Liver (tissue), 9 donors: ENCODE results near the gene FAM181B. TPM values are rescaled to one million over a fixed set of nuclear protein-coding genes. Genes with fewer than 3 reads are reported as not detected.

ENCODE experiments used
- DNase-seq: peaks from one replicate; pipeline ENCODE4 v3.0.0-alpha.2; 2017; ENCODE audit warnings: low spot score
- H3K27ac ChIP-seq, 2 donors: one replicate each; pipeline ENCODE4 v1.7.0; 2013; ENCODE audit warnings: inconsistent platforms in 2 of 2, low read length in 2 of 2, control low read depth in 1 of 2, low read depth in 1 of 2, mild to moderate bottlenecking in 1 of 2
- H3K27me3 ChIP-seq, 4 donors: one replicate each; pipeline versions ENCODE4 v1.6.1 to v1.7.0; 2013; ENCODE audit warnings: low read length in 3 of 4, inconsistent platforms in 1 of 4, mild to moderate bottlenecking in 1 of 4, moderate library complexity in 1 of 4; ENCODE audit not compliant: control insufficient read depth in 4 of 4, insufficient read depth in 4 of 4
- H3K36me3 ChIP-seq, 4 donors: one replicate each; pipeline versions ENCODE4 v1.6.1 to v1.7.0; 2013; ENCODE audit warnings: low read length in 3 of 4, mild to moderate bottlenecking in 3 of 4, low read depth in 1 of 4, moderate library complexity in 1 of 4; ENCODE audit not compliant: control insufficient read depth in 4 of 4, insufficient read depth in 3 of 4
- H3K4me1 ChIP-seq, 4 donors: one replicate each; pipeline versions ENCODE4 v1.6.1 to v1.7.0; 2013; ENCODE audit warnings: low read length in 3 of 4, mild to moderate bottlenecking in 3 of 4, moderate library complexity in 1 of 4; ENCODE audit not compliant: control insufficient read depth in 4 of 4, insufficient read depth in 4 of 4
- H3K4me3 ChIP-seq, 3 donors: one replicate each; pipeline versions ENCODE4 v1.6.1 to v1.7.0; 2013; ENCODE audit warnings: low read length in 3 of 3, control low read depth in 1 of 3, low read depth in 1 of 3, mild to moderate bottlenecking in 1 of 3
- H3K9ac ChIP-seq, 2 donors: one replicate each; pipeline ENCODE4 v1.7.0; 2013; ENCODE audit warnings: low read length in 2 of 2, mild to moderate bottlenecking in 2 of 2, moderate library complexity in 2 of 2, control low read depth in 1 of 2, low read depth in 1 of 2
- H3K9me3 ChIP-seq, 4 donors: one replicate each; pipeline versions ENCODE4 v1.6.1 to v1.7.0; 2013; ENCODE audit warnings: low read length in 3 of 4; ENCODE audit not compliant: control insufficient read depth in 4 of 4
- EGR1 ChIP-seq, 2 donors: IDR thresholded peaks; 2 replicates each; pipeline ENCODE4 v1.6.1; 2016 to 2018; ENCODE audit warnings: antibody characterized with exemption in 2 of 2, low read depth in 2 of 2
- FOXA1 ChIP-seq: IDR thresholded peaks from 2 replicates; pipeline ENCODE4 v1.6.1; 2016; ENCODE audit warnings: antibody characterized with exemption
- FOXA2 ChIP-seq: IDR thresholded peaks from 2 replicates; pipeline ENCODE4 v1.6.1; 2016; ENCODE audit warnings: antibody characterized with exemption
- GABPA ChIP-seq, 2 donors: IDR thresholded peaks in 1 of 2; conservative IDR thresholded peaks in 1 of 2; 2 replicates each; pipeline ENCODE4 v1.6.1; 2016; ENCODE audit warnings: antibody characterized with exemption in 2 of 2, mild to moderate bottlenecking in 1 of 2, moderate library complexity in 1 of 2
- HNF4A ChIP-seq, 2 donors: conservative IDR thresholded peaks; 2 replicates each; pipeline ENCODE4 v1.6.1; 2016; ENCODE audit warnings: antibody characterized with exemption in 2 of 2, mild to moderate bottlenecking in 2 of 2
- HNF4G ChIP-seq: IDR thresholded peaks from 2 replicates; pipeline ENCODE4 v1.6.1; 2016; ENCODE audit warnings: antibody characterized with exemption
- JUND ChIP-seq, 2 donors: IDR thresholded peaks; 2 replicates each; pipeline ENCODE4 v1.6.1; 2016; ENCODE audit warnings: antibody characterized with exemption in 2 of 2
- NR2F2 ChIP-seq: IDR thresholded peaks from 2 replicates; pipeline ENCODE4 v1.6.1; 2016; ENCODE audit warnings: antibody characterized with exemption
- RAD21 ChIP-seq, 2 donors: IDR thresholded peaks; 2 replicates each; pipeline ENCODE4 v1.6.1; 2016; ENCODE audit warnings: antibody characterized with exemption in 2 of 2, mild to moderate bottlenecking in 2 of 2
- RXRA ChIP-seq, 2 donors: IDR thresholded peaks; 2 replicates each; pipeline ENCODE4 v1.6.1; 2017 to 2018; ENCODE audit warnings: antibody characterized with exemption in 2 of 2, mild to moderate bottlenecking in 1 of 2
- SP1 ChIP-seq: IDR thresholded peaks from 2 replicates; pipeline ENCODE4 v1.6.1; 2018; ENCODE audit warnings: antibody characterized with exemption, mild to moderate bottlenecking
- TAF1 ChIP-seq: conservative IDR thresholded peaks from 2 replicates; pipeline ENCODE4 v1.6.1; 2016; ENCODE audit warnings: antibody characterized with exemption, mild to moderate bottlenecking
- YY1 ChIP-seq: IDR thresholded peaks from 2 replicates; pipeline ENCODE4 v1.6.1; 2016; ENCODE audit warnings: antibody characterized with exemption, mild to moderate bottlenecking
- WGBS: extraction: QIAGEN DNeasy Blood & Tissue Kit; methylation state at CpG from one replicate; pipeline ENCODE4 v1.1.7; 2013; 5-methylcytosine and 5-hydroxymethylcytosine counted together
- polyA plus RNA-seq, 2 donors: library from polyadenylated mRNA; stranded (reverse) in 1 of 2; unstranded in 1 of 2; fragments of 200-250 nt in 1 of 2; fragments of >200 nt in 1 of 2; fragmentation: Nextera tagmentation in 1 of 2; extraction: Ambion mirVana in 1 of 2; gene quantifications; one replicate each; pipeline versions ENCODE4 v1.2.1 to v1.2.3, GENCODE V29; 2013 to 2015
- total RNA-seq, 2 donors: library from RNA; depleted of rRNA; stranded (reverse); fragments of >200 nt; gene quantifications; one replicate each; pipeline ENCODE4 v1.2.3, GENCODE V29; 2014
- TF ChIP-seq, protein P1 (sequence below): fragments of 150-350 bp; IDR thresholded peaks from 2 replicates; pipeline ENCODE4 v1.5.1; 2017; ENCODE audit warnings: improper control_type of control experiment, low read depth, low read length; ENCODE audit not compliant: missing input control
- TF ChIP-seq, protein P2 (sequence below): IDR thresholded peaks from 2 replicates; pipeline ENCODE4 v1.6.1; 2016; ENCODE audit warnings: antibody characterized with exemption
- TF ChIP-seq, protein P3 (sequence below): IDR thresholded peaks from 2 replicates; pipeline ENCODE4 v1.6.1; 2016; ENCODE audit warnings: antibody characterized with exemption, mild to moderate bottlenecking
- TF ChIP-seq, protein P4 (sequence below): IDR thresholded peaks from 2 replicates; pipeline ENCODE4 v1.6.1; 2016; ENCODE audit warnings: antibody characterized with exemption
- TF ChIP-seq, protein P5 (sequence below): IDR thresholded peaks from 2 replicates; pipeline ENCODE4 v1.6.1; 2016; ENCODE audit warnings: antibody characterized with exemption
- donor health status: healthy.
- donor health status: healthy.
- donor health status: healthy.
- donor health status: healthy.
- donor health status: healthy.

FAM181B gene
- total and polyA plus RNA-seq, 4 donors = under 0.01 to 0.03 TPM; not detected in 2

DNA sequence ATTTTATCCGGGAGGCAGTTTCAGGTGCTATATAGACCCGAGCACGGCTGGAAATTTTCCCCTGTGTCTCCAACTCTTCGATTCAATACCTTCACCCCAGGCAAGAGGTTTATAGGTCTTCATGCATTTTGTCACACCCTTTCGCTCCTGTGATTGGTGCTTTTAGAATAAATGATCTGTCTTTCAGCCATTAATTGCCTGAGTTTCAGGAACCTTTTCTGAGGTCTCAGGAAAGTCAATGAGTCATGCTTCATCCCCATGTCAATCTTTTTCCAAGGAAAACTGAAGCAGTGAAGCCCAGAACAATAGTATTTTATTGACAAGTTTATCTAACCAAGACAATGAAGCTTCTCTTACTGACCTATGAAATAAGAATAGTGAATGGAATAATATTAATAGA, 29.9 kb downstream of the FAM181B start:
- no peak overlapping the region for H3K9ac ChIP-seq
- no peak overlapping the region for H3K4me3 ChIP-seq
- no peak for TF ChIP-seq FOXA2
- TF ChIP-seq, protein P1, sequence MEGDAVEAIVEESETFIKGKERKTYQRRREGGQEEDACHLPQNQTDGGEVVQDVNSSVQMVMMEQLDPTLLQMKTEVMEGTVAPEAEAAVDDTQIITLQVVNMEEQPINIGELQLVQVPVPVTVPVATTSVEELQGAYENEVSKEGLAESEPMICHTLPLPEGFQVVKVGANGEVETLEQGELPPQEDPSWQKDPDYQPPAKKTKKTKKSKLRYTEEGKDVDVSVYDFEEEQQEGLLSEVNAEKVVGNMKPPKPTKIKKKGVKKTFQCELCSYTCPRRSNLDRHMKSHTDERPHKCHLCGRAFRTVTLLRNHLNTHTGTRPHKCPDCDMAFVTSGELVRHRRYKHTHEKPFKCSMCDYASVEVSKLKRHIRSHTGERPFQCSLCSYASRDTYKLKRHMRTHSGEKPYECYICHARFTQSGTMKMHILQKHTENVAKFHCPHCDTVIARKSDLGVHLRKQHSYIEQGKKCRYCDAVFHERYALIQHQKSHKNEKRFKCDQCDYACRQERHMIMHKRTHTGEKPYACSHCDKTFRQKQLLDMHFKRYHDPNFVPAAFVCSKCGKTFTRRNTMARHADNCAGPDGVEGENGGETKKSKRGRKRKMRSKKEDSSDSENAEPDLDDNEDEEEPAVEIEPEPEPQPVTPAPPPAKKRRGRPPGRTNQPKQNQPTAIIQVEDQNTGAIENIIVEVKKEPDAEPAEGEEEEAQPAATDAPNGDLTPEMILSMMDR = no peak
- TF ChIP-seq, protein P2, sequence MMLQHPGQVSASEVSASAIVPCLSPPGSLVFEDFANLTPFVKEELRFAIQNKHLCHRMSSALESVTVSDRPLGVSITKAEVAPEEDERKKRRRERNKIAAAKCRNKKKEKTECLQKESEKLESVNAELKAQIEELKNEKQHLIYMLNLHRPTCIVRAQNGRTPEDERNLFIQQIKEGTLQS = no peak
- no peak for TF ChIP-seq EGR1 (IDR thresholded peaks at IDR 0.05; ENCODE audit: low read depth in 2 of 2)
- no peak for TF ChIP-seq SP1
- no peak for TF ChIP-seq GABPA (IDR thresholded peaks at IDR 0.05 in 1 of 2, conservative IDR thresholded peaks at IDR 0.05 in 1 of 2)
- TF ChIP-seq, protein P3, sequence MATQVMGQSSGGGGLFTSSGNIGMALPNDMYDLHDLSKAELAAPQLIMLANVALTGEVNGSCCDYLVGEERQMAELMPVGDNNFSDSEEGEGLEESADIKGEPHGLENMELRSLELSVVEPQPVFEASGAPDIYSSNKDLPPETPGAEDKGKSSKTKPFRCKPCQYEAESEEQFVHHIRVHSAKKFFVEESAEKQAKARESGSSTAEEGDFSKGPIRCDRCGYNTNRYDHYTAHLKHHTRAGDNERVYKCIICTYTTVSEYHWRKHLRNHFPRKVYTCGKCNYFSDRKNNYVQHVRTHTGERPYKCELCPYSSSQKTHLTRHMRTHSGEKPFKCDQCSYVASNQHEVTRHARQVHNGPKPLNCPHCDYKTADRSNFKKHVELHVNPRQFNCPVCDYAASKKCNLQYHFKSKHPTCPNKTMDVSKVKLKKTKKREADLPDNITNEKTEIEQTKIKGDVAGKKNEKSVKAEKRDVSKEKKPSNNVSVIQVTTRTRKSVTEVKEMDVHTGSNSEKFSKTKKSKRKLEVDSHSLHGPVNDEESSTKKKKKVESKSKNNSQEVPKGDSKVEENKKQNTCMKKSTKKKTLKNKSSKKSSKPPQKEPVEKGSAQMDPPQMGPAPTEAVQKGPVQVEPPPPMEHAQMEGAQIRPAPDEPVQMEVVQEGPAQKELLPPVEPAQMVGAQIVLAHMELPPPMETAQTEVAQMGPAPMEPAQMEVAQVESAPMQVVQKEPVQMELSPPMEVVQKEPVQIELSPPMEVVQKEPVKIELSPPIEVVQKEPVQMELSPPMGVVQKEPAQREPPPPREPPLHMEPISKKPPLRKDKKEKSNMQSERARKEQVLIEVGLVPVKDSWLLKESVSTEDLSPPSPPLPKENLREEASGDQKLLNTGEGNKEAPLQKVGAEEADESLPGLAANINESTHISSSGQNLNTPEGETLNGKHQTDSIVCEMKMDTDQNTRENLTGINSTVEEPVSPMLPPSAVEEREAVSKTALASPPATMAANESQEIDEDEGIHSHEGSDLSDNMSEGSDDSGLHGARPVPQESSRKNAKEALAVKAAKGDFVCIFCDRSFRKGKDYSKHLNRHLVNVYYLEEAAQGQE = no peak
- TF ChIP-seq RXRA (IDR thresholded peaks at IDR 0.05) = no peak
- TF ChIP-seq TAF1 = no peak
- TF ChIP-seq, protein P4, sequence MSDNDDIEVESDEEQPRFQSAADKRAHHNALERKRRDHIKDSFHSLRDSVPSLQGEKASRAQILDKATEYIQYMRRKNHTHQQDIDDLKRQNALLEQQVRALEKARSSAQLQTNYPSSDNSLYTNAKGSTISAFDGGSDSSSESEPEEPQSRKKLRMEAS = no peak
- no peak for TF ChIP-seq YY1
- TF ChIP-seq, protein P5, sequence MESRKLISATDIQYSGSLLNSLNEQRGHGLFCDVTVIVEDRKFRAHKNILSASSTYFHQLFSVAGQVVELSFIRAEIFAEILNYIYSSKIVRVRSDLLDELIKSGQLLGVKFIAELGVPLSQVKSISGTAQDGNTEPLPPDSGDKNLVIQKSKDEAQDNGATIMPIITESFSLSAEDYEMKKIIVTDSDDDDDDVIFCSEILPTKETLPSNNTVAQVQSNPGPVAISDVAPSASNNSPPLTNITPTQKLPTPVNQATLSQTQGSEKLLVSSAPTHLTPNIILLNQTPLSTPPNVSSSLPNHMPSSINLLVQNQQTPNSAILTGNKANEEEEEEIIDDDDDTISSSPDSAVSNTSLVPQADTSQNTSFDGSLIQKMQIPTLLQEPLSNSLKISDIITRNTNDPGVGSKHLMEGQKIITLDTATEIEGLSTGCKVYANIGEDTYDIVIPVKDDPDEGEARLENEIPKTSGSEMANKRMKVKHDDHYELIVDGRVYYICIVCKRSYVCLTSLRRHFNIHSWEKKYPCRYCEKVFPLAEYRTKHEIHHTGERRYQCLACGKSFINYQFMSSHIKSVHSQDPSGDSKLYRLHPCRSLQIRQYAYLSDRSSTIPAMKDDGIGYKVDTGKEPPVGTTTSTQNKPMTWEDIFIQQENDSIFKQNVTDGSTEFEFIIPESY = no peak
- no peak for TF ChIP-seq FOXA1
- TF ChIP-seq RAD21 (IDR thresholded peaks at IDR 0.05) = no peak
- TF ChIP-seq HNF4A (conservative IDR thresholded peaks at IDR 0.05) = no peak
- TF ChIP-seq NR2F2 = no peak
- TF ChIP-seq HNF4G = no peak
- TF ChIP-seq JUND (IDR thresholded peaks at IDR 0.05) = no peak
- H3K27ac ChIP-seq = no peak overlapping the region
- DNase-seq = no peak
- H3K27me3 ChIP-seq = no peaks in the 10 kb centered on the region
- no peaks in the 10 kb centered on the region for H3K36me3 ChIP-seq
- no peaks in the 10 kb centered on the region for H3K4me1 ChIP-seq
- no peaks in the 10 kb centered on the region for H3K9me3 ChIP-seq
- WGBS = 85% methylated on average over 5 of the region's 5 CpGs
